A549 treated with AZD2906 at 1 μM for 4 hours (cell line): ENCODE data around the gene KIF27. TPM values are rescaled to one million over a fixed set of nuclear protein-coding genes. Genes with fewer than 3 reads are reported as not detected.

ENCODE experiments used
- total RNA-seq: library from RNA; stranded (reverse); fragments of 200-300 nt; extraction: Qiagen RNA extraction; gene quantifications from 5 replicates; pipeline ENCODE4 v1.2.3, GENCODE V29; 2022

KIF27 gene
- total RNA-seq: 0.67 to 1.6 TPM (median 1.1 TPM) in 5 replicates

GRCh38 chr9:83920927-83921707 is at the start of gene KIF27:
KIF27 (minus strand) TSS chr9:83921432; CDS start chr9:83915591, 5,841 bp downstream.

GRCh38 chr9:83817356-83818278 is 103.6 kb downstream of the KIF27 start, which contains the start of gene GKAP1:
GKAP1 (minus strand) TSS chr9:83817769; CDS start chr9:83806517, 11,252 bp downstream.

Other genes with a start within 250 kb of the KIF27 start
- 99.5 to 121 TPM (median 105 TPM) in 5 replicates for gene UBQLN1, start 213.5 kb downstream of the KIF27 start, total RNA-seq
- 4.0 to 5.0 TPM (median 4.2 TPM) in 5 replicates for gene GKAP1, start 103.7 kb downstream of the KIF27 start, total RNA-seq
- gene HNRNPK, start 58.8 kb upstream of the KIF27 start, total RNA-seq: 512 to 712 TPM (median 530 TPM) in 5 replicates
- 12.0 to 17.6 TPM (median 13.2 TPM) in 5 replicates for gene RMI1, start 59.4 kb upstream of the KIF27 start, total RNA-seq